ENCODE results near the gene PLPPR1.
"Not testable (repeated sequence)": the region's sequence is repeated elsewhere in the genome, so short reads cannot be mapped to it uniquely, and the experiment has no call there.

The PLPPR1 gene

GRCh38 chr9:101311191-101311590 lies 282.7 kb downstream of the PLPPR1 start:
- DNase-seq = no peak

GRCh38 chr9:101311758-101312420 lies 283.4 kb downstream of the PLPPR1 start:
- DNase-seq = peak; percentile 77

- DNase-seq = no peak
These were observed 284.1 kb downstream of the PLPPR1 start for GRCh38 chr9:101312661-101313060.

- DNase-seq = no peak
These were observed 286.6 kb downstream of the PLPPR1 start for GRCh38 chr9:101315112-101315450.

- no peak for DNase-seq
These were observed 289.2 kb downstream of the PLPPR1 start for GRCh38 chr9:101317735-101318134.

- no peak for DNase-seq
These were observed 294.6 kb downstream of the PLPPR1 start for GRCh38 chr9:101323129-101323528.

- no peak for DNase-seq
These were observed 295.8 kb downstream of the PLPPR1 start for GRCh38 chr9:101324245-101324804.

GRCh38 chr9:101325053-101325452 lies 296.5 kb downstream of the PLPPR1 start:
- no peak for DNase-seq

GRCh38 chr9:101326035-101326434 lies 297.5 kb downstream of the PLPPR1 start:
- no peak for DNase-seq

GRCh38 chr9:101326501-101326900 lies 298.0 kb downstream of the PLPPR1 start:
- DNase-seq = no peak

GRCh38 chr9:101327422-101327909 lies 298.9 kb downstream of the PLPPR1 start:
- DNase-seq = not testable (repeated sequence)

- no peak for DNase-seq
These were observed 303.8 kb downstream of the PLPPR1 start for GRCh38 chr9:101332362-101332761.

- no peak for DNase-seq
These were observed 305.0 kb downstream of the PLPPR1 start for GRCh38 chr9:101333490-101333889.

- no peak for DNase-seq
These were observed 305.6 kb downstream of the PLPPR1 start for GRCh38 chr9:101333926-101334702.

- DNase-seq = no peak
These were observed 307.6 kb downstream of the PLPPR1 start for GRCh38 chr9:101336091-101336490.

- no peak for DNase-seq
These were observed 308.7 kb downstream of the PLPPR1 start for GRCh38 chr9:101337237-101337636.

- no peak for DNase-seq
These were observed 313.4 kb downstream of the PLPPR1 start for GRCh38 chr9:101341958-101342357.

GRCh38 chr9:101342595-101342994 lies 314.1 kb downstream of the PLPPR1 start:
- no peak for DNase-seq

- DNase-seq = no peak
These were observed 321.8 kb downstream of the PLPPR1 start for GRCh38 chr9:101350285-101350684.

GRCh38 chr9:101352892-101353463 lies 324.5 kb downstream of the PLPPR1 start:
- DNase-seq = no peak

- no peak for DNase-seq
These were observed 325.2 kb downstream of the PLPPR1 start for GRCh38 chr9:101353683-101354082.

- no peak for DNase-seq
These were observed 325.7 kb downstream of the PLPPR1 start for GRCh38 chr9:101354143-101354764.
